Chondrocyte (in vitro differentiated cells): ENCODE measurements around the gene RPS18. TPM values are rescaled to one million over a fixed set of nuclear protein-coding genes. Genes with fewer than 3 reads are reported as not detected.

Experiments
- DNase-seq: peaks from one replicate; pipeline ENCODE4 v3.0.0; 2021; ENCODE audit warnings: mixed read lengths, low spot score
- H3K27ac Mint-ChIP-seq: one replicate; pipeline ENCODE4 v1.8.0; 2021; ENCODE audit warnings: mild to moderate bottlenecking, moderate library complexity, mixed read lengths; ENCODE audit not compliant: unreplicated experiment
- H3K27me3 Mint-ChIP-seq: 2 replicates; pipeline ENCODE4 v1.8.0; 2021; ENCODE audit warnings: low read depth, mixed read lengths
- H3K36me3 Mint-ChIP-seq: 2 replicates; pipeline ENCODE4 v1.8.0; 2021; ENCODE audit warnings: low read depth, mixed read lengths
- H3K4me1 Mint-ChIP-seq: 2 replicates; pipeline ENCODE4 v1.8.0; 2021; ENCODE audit warnings: low read depth, mild to moderate bottlenecking, mixed read lengths
- H3K4me3 Mint-ChIP-seq: one replicate; pipeline ENCODE4 v1.8.0; 2021; ENCODE audit warnings: mild to moderate bottlenecking, moderate library complexity, mixed read lengths; ENCODE audit not compliant: unreplicated experiment
- H3K9me3 Mint-ChIP-seq: 2 replicates; pipeline ENCODE4 v1.8.0; 2021; ENCODE audit warnings: low read depth, mixed read lengths
- CTCF ChIP-seq: fragments of 200-600 bp; sonication (generic); IDR thresholded peaks from 2 replicates; pipeline ENCODE4 v1.5.0; 2021; ENCODE audit warnings: antibody characterized with exemption, mild to moderate bottlenecking, moderate library complexity
- total RNA-seq: library from RNA; stranded (reverse); gene quantifications from 3 replicates; pipeline ENCODE4 v1.2.1, GENCODE V29; 2021

The RPS18 gene
- total RNA-seq, 1 donor from 2014 or later, result 1,582 TPM

DNA sequence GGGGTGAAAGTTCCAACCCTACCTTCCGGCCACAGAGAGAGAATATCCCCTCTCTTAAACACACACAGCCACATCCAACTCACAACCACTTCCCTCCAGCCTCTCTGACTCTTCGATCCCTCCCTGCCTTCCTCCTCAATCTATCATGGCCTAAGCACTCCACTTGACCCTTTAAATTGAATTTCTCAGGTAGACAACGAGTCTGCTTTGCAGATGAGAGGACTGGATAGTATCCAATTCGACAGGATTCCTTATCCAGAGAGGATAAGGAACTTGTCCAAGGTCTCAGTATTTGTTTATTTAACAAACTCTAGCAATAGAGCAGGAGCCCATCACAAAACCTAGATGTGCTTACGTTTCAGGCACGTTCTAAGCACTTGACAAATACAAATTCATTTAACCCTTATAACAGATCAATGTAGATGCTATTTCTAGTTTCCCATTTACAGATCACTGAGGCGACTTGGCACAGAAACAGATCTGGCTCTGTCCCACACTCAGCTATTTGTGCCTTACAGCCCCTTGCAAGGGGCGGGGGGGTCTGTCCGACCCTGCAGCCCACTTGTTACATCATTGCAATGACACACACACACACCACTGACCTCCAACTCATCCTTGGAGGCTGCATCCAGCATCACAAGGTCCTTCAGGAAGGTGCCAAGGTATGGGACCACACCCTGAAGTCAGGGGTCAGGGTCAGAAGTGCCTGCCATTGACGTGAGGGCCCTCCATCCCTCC is 22.4 kb downstream of the RPS18 start:
- Mint-ChIP-seq H3K9me3 (no peaks in the 10 kb centered on the region), H3K36me3 (peaks cover 6% of the 10 kb centered on the region), H3K4me1 (peaks cover 34% of the 10 kb centered on the region), H3K27ac (no peak overlapping the region), H3K4me3 (no peak overlapping the region), H3K27me3 (no peaks in the 10 kb centered on the region)
- peak; percentile 20 for DNase-seq
- TF ChIP-seq CTCF, result no peak

DNA sequence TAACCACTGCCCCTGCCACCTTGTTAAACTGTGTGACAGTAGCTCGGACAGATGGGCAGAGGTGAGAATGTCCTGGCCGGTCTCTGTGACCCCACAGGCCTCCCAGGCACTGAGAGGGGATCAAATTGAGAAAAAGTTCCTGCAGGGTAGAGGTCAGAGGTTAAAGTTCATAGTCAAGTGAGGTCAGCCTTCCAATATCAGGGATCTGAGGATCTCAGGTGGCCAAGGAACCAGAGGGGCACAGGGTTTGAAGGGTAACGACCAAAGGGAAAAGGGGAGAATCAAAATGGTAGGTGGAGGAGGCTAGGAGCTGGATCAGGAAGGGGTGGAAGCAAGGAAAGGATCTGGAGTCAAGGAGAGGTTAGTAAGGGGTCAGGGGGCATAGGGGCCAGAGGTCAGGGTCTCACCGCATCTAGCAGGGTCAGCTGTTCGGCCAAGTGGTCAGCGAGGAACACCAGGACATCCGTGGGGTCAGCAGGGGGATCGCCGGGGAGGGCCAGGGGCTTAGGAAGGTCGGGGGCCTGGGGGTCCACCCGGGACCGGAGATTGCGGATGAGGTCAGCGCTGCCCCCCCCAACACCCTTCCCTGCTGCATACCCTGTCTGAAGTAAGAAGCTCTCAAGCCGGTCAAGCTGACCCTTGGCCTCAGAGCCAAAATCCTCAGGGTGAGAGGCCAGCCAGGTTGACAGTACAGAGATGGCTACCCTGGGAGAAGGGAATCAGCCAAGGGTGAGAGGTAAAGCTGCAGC is 23.9 kb downstream of the RPS18 start:
- H3K4me3 Mint-ChIP-seq, result no peak overlapping the region
- no peak overlapping the region for H3K27ac Mint-ChIP-seq
- no peaks in the 10 kb centered on the region for H3K27me3 Mint-ChIP-seq
- no peak for TF ChIP-seq CTCF
- no peaks in the 10 kb centered on the region for H3K9me3 Mint-ChIP-seq
- DNase-seq, result peak; percentile 51
- peaks cover 6% of the 10 kb centered on the region for H3K36me3 Mint-ChIP-seq
- H3K4me1 Mint-ChIP-seq, result peaks cover 30% of the 10 kb centered on the region

DNA sequence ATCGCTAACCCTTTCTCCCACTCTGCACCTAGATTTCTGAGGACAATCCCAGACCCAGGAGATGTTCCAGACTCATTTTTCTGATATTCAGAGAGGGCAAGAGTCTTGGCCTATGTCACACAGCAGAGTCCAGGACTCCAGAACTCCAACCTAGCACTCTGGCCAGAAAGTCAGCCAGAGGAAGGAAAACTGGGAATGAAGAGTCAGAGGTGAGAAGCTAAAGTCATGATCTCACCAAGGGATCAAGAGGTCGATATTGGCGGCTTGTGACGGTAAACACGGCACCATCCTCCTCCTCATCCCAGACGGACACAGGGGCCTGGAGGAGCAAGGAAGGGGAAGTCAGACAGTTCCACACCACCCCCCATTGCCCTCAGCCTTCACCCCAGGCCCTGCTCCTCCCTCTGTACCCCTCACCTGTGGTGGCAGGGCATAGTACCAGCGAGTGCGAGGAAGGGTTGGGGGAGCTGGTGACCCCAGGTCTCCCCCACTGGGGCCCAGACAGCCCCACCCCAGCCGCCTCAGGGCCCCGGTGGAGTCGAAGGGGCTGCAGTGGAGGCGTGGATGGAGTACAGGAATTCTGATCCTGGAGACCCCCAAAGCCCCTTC is 25.0 kb downstream of the RPS18 start:
- Mint-ChIP-seq H3K4me3 (peak overlapping the region; percentile 98), H3K27me3 (no peaks in the 10 kb centered on the region), H3K36me3 (peaks cover 8% of the 10 kb centered on the region), H3K27ac (peak overlapping the region; percentile 74), H3K9me3 (no peaks in the 10 kb centered on the region), H3K4me1 (peaks cover 36% of the 10 kb centered on the region)
- no peak for TF ChIP-seq CTCF
- DNase-seq, result no peak

DNA sequence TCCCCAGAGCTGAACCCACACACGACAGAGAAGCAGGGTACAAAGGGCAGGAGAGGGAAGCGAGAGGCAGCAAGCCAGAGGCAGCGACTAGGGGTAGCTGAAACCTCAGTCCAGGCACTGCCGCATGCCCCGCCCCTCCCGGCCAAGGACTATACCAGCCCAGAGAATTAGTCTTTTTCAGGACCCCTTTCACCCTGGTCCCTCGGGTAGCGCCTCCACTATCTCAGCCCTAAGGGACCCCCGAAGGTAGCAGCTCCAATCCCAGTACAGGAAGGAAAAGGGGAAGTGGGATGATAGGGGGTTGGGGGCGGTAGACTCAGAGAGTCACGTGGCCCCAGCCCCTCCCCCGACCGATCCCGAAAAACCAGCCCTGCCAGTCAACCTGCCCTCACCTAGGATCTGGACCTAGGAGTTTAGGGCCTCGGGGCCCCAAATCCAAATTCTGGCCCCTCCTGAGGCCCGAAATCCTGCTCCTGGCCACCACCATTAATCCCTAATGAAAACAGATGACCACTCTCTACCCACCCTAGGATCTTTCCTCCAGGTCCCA is 25.6 kb downstream of the RPS18 start:
- Mint-ChIP-seq H3K27ac (peak overlapping the region; percentile 74), H3K27me3 (no peaks in the 10 kb centered on the region), H3K36me3 (peaks cover 7% of the 10 kb centered on the region), H3K4me3 (peak overlapping the region; percentile 98), H3K4me1 (peaks cover 36% of the 10 kb centered on the region), H3K9me3 (no peaks in the 10 kb centered on the region)
- TF ChIP-seq CTCF, result no peak
- no peak for DNase-seq
